ENCODE data around the gene GHR.

DNA sequence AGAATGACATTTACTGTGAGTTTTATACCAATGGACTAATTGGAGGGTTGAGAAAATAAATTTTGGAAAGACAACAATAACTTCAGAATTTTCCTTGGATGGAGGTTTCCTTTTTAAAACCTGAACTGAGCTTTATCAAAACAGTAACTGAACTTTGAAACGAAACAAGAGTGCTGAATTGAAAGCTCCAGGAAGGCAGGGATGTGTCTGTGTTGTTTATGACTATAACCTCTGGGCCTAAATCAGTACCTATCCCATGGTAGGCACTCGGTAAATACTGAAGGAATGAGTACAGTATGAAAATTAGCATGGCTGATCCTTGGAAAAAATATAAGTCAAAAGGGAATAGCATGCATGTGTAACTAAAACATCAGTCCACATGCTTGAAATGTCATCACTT lies 93.9 kb downstream of the GHR start:
- TF ChIP-seq, protein P1, sequence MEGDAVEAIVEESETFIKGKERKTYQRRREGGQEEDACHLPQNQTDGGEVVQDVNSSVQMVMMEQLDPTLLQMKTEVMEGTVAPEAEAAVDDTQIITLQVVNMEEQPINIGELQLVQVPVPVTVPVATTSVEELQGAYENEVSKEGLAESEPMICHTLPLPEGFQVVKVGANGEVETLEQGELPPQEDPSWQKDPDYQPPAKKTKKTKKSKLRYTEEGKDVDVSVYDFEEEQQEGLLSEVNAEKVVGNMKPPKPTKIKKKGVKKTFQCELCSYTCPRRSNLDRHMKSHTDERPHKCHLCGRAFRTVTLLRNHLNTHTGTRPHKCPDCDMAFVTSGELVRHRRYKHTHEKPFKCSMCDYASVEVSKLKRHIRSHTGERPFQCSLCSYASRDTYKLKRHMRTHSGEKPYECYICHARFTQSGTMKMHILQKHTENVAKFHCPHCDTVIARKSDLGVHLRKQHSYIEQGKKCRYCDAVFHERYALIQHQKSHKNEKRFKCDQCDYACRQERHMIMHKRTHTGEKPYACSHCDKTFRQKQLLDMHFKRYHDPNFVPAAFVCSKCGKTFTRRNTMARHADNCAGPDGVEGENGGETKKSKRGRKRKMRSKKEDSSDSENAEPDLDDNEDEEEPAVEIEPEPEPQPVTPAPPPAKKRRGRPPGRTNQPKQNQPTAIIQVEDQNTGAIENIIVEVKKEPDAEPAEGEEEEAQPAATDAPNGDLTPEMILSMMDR (IDR thresholded peaks at IDR 0.05), result no peak
- no peak for TF ChIP-seq POLR2A (IDR thresholded peaks at IDR 0.05)
